K562 (cell line): Measurements from ENCODE around the gene TMEM123. TPM values are rescaled to one million over a fixed set of nuclear protein-coding genes. Genes with fewer than 3 reads are reported as not detected.

Source experiments
- ATAC-seq: fragments of 200-7000 bp; cut with Tn5 transposase; 3 replicates; pipeline ENCODE4 v1.9.1; 2020; ENCODE audit warnings: moderate library complexity
- BruUV-seq: library from RNA; stranded (reverse); fragments of 400-500 nt; replicated peaks from 2 replicates; lab custom pipeline; 2021; lab: Mats Ljungman, UMichigan
- CTCF ChIA-PET: fragments of 300-600 bp; formaldehyde crosslinking; extraction: SDS; loops from one replicate; lab custom pipeline; 2021; ENCODE audit warnings: low intra/inter-chr PET ratio; lab: Yijun Ruan, JAX
- POLR2A ChIA-PET: fragments of 300-600, 350-650 bp; sonication (Branson Sonifier 250); formaldehyde crosslinking; extraction: SDS; loops from one replicate; lab custom pipeline; 2021; ENCODE audit warnings: antibody characterized with exemption, inconsistent platforms; lab: Yijun Ruan, JAX
- DNase-seq, 4 experiments: peaks; one replicate each; pipeline versions ENCODE4 v3.0.0 to v3.0.0-alpha.2; 2011 to 2018; ENCODE audit warnings: low spot score in 3 of 4, mixed read lengths in 3 of 4; ENCODE audit errors: extremely low read depth in 1 of 4
- FAIRE-seq: peaks from 2 replicates; lab custom pipeline; 2011; peaks lifted over from hg19 to GRCh38; lab: Jason Lieb, UNC
- H2AFZ ChIP-seq: 2 replicates; pipeline ENCODE4 v1.6.0; 2011; ENCODE audit warnings: low read depth, low read length, control low read depth, inconsistent platforms
- H3K27ac ChIP-seq: fragments of 200-600 bp; 3 replicates; pipeline ENCODE4 v1.8.0; 2011; ENCODE audit warnings: low read depth, mild to moderate bottlenecking, control low read depth, inconsistent platforms, low read length, moderate library complexity, mixed read lengths; ENCODE audit errors: extremely low read depth
- H3K27me3 ChIP-seq, 2 experiments: fragments of 300-600 bp in 1 of 2; 2 replicates in 1 of 2; 3 replicates in 1 of 2; pipeline versions ENCODE4 v1.6.0 to v1.8.0; 2011; ENCODE audit warnings: inconsistent platforms in 2 of 2, low read length in 2 of 2, mild to moderate bottlenecking in 1 of 2, mixed read lengths in 1 of 2, moderate library complexity in 1 of 2; ENCODE audit not compliant: control insufficient read depth in 2 of 2, insufficient read depth in 2 of 2
- H3K36me3 ChIP-seq: fragments of 300-600 bp; 3 replicates; pipeline ENCODE4 v1.8.0; 2011; ENCODE audit warnings: mild to moderate bottlenecking, low read length, inconsistent platforms; ENCODE audit not compliant: control insufficient read depth, insufficient read depth
- H3K4me1 ChIP-seq, 2 experiments: fragments of 200-600 bp in 1 of 2; replicated peaks in 1 of 2; 2 replicates in 1 of 2; 3 replicates in 1 of 2; pipeline versions ENCODE4 v1.5.1 to v1.8.0; 2011; ENCODE audit warnings: inconsistent platforms in 2 of 2, low read length in 2 of 2, mild to moderate bottlenecking in 1 of 2, mixed read lengths in 1 of 2, moderate library complexity in 1 of 2; ENCODE audit not compliant: control insufficient read depth in 2 of 2, insufficient read depth in 2 of 2
- H3K4me2 ChIP-seq: 2 replicates; pipeline ENCODE4 v1.6.1; 2011; ENCODE audit warnings: low read length, control low read depth, inconsistent platforms, mixed read lengths; ENCODE audit not compliant: insufficient read depth
- H3K4me3 ChIP-seq: fragments of 200-600 bp; sonication (generic), shearing (Covaris generic); 2 replicates; pipeline ENCODE4 v1.5.1; 2016; ENCODE audit warnings: control low read depth, inconsistent platforms
- H3K79me2 ChIP-seq: fragments of 200-600 bp; 3 replicates; pipeline ENCODE4 v1.8.0; 2011; ENCODE audit warnings: low read length, inconsistent platforms; ENCODE audit not compliant: control insufficient read depth, insufficient read depth
- H3K9ac ChIP-seq, 2 experiments: 2 replicates each; pipeline versions ENCODE4 v1.6.0 to v1.6.1; 2011; ENCODE audit warnings: low read depth in 2 of 2, low read length in 2 of 2, control low read depth in 1 of 2, inconsistent platforms in 1 of 2, mild to moderate bottlenecking in 1 of 2, mixed read lengths in 1 of 2; ENCODE audit not compliant: insufficient read depth in 1 of 2
- H3K9me1 ChIP-seq: one replicate; pipeline ENCODE4 v1.6.0; 2011; ENCODE audit warnings: inconsistent platforms, mild to moderate bottlenecking, low read length, moderate library complexity; ENCODE audit not compliant: control insufficient read depth, insufficient read depth
- H3K9me3 ChIP-seq: replicated peaks from 2 replicates; pipeline ENCODE4 v1.5.1; 2011; ENCODE audit warnings: low read depth, low read length, inconsistent platforms; ENCODE audit not compliant: control insufficient read depth, insufficient read depth
- H4K20me1 ChIP-seq: replicated peaks from 2 replicates; pipeline ENCODE4 v1.6.1; 2011; ENCODE audit warnings: low read length, inconsistent platforms, mixed read lengths; ENCODE audit not compliant: control insufficient read depth, insufficient read depth
- DPF2 ChIP-seq: fragments of 450-650 bp; IDR thresholded peaks from 2 replicates; pipeline ENCODE4 v1.6.1; 2016
- ELF1 ChIP-seq: fragments of 200-800 bp; sonication (Bioruptor generic); IDR thresholded peaks from 2 replicates; pipeline ENCODE4 v1.6.1; 2016; ENCODE audit warnings: missing genetic modification characterization, missing compliant biosample characterization
- FOXK2 ChIP-seq, 2 experiments: fragments of 450-650 bp; IDR thresholded peaks in 1 of 2; conservative IDR thresholded peaks in 1 of 2; 2 replicates each; pipeline ENCODE4 v1.6.1; 2016; ENCODE audit warnings: low read depth in 2 of 2, mild to moderate bottlenecking in 1 of 2
- KLF10 ChIP-seq: fragments of 250-450 bp; sonication (Bioruptor Pico); IDR thresholded peaks from 2 replicates; pipeline ENCODE4 v1.6.1; 2021; ENCODE audit warnings: matching md5 sums
- SMARCA4 ChIP-seq: fragments of 450-650 bp; IDR thresholded peaks from 2 replicates; pipeline ENCODE4 v1.6.1; 2016
- SMARCE1 ChIP-seq: fragments of 450-650 bp; IDR thresholded peaks from 2 replicates; pipeline ENCODE4 v1.7.1; 2016; ENCODE audit warnings: mild to moderate bottlenecking
- SP1 ChIP-seq: sonication (generic); formaldehyde crosslinking; IDR thresholded peaks from 2 replicates; pipeline ENCODE4 v1.8.1; 2022; ENCODE audit warnings: mild to moderate bottlenecking, missing genetic modification reagents
- ZBED1 ChIP-seq: IDR thresholded peaks from 2 replicates; pipeline ENCODE4 v1.6.1; 2014
- ZFPM2 ChIP-seq: fragments of 250-450 bp; sonication (Bioruptor Pico); IDR thresholded peaks from 2 replicates; pipeline ENCODE4 v1.5.1; 2022; ENCODE audit warnings: mild to moderate bottlenecking
- ZKSCAN8 ChIP-seq: fragments of 200-800 bp; sonication (Bioruptor generic); IDR thresholded peaks from 2 replicates; pipeline ENCODE4 v1.6.1; 2016; ENCODE audit warnings: missing genetic modification characterization, missing compliant biosample characterization
- ZNF431 ChIP-seq: sonication (generic); formaldehyde crosslinking; IDR thresholded peaks from 2 replicates; pipeline ENCODE4 v1.8.0; 2022; ENCODE audit warnings: mild to moderate bottlenecking, missing genetic modification reagents
- WGBS: fragments of 100-300 bp; shearing (Covaris generic); methylation state at CpG from one replicate; pipeline ENCODE4 v1.1.6; 2016; ENCODE audit warnings: low coverage, mixed read lengths; ENCODE audit not compliant: insufficient coverage; ENCODE audit errors: missing lambda C conversion rate; 5-methylcytosine and 5-hydroxymethylcytosine counted together
- in situ Hi-C: fragments of 300-500 bp; cut with MboI; formaldehyde crosslinking; loops from 4 replicates; pipeline ENCODE4 v1.15.0; 2018; ENCODE audit warnings: inconsistent platforms, mixed read lengths
- intact Hi-C: fragments of 100-400 bp; cut with micrococcal nuclease; formaldehyde crosslinking; loops from 2 replicates; pipeline ENCODE4 v1.14.2; 2022
- polyA plus RNA-seq, 8 experiments: library from polyadenylated mRNA; depleted of rRNA in 4 of 8; stranded (reverse) in 5 of 8; unstranded in 3 of 8; fragments of >200 nt; fragmentation: Nextera tagmentation in 2 of 8; fragmentation: Illumina TruSeq in 1 of 8; extraction: Ambion mirVana in 2 of 8; extraction: Trizol in 1 of 8; gene quantifications; 2 replicates each; pipeline versions ENCODE4 v1.2.1 to v1.2.3, GENCODE V29; 2011 to 2014; ENCODE audit warnings: inconsistent platforms in 1 of 8, missing spikeins in 1 of 8
- total RNA-seq, 7 experiments: library from RNA; depleted of rRNA in 6 of 7; stranded (reverse); fragments of >200 nt in 6 of 7; fragmentation: Illumina TruSeq in 2 of 7; extraction: Trizol in 2 of 7; gene quantifications; 2 replicates each; pipeline versions ENCODE4 v1.2.1 to v1.2.3, GENCODE V29; 2011 to 2021; ENCODE audit warnings: low replicate concordance in 1 of 7
- TF ChIP-seq, protein P1 (sequence below): fragments of 450-650 bp; IDR thresholded peaks from 2 replicates; pipeline ENCODE4 v1.6.1; 2018; ENCODE audit warnings: mild to moderate bottlenecking, low read depth; ENCODE audit not compliant: partially characterized antibody
- TF ChIP-seq, protein P2 (sequence below): fragments of 200-400 bp; formaldehyde crosslinking; IDR thresholded peaks from 2 replicates; pipeline ENCODE4 v1.6.1; 2017; ENCODE audit warnings: mild to moderate bottlenecking, low read depth, low read length, moderate library complexity
- TF ChIP-seq, protein P3 (sequence below): fragments of 250-450 bp; sonication (Bioruptor Pico); IDR thresholded peaks from 2 replicates; pipeline ENCODE4 v1.8.0; 2021; ENCODE audit warnings: borderline replicate concordance, mild to moderate bottlenecking, moderate library complexity; ENCODE audit not compliant: poor library complexity, severe bottlenecking
- TF ChIP-seq, protein P4 (sequence below): fragments of 450-650 bp; formaldehyde crosslinking; IDR thresholded peaks from 2 replicates; pipeline ENCODE4 v1.4.0; 2022; ENCODE audit warnings: missing genetic modification characterization

The TMEM123 gene
- total and polyA plus RNA-seq, 9 of the 15 experiments (the other 6 are each of a cell fraction or from before 2014, with no cell fraction given) = 19.8 to 344 (median 82.4) TPM

DNA sequence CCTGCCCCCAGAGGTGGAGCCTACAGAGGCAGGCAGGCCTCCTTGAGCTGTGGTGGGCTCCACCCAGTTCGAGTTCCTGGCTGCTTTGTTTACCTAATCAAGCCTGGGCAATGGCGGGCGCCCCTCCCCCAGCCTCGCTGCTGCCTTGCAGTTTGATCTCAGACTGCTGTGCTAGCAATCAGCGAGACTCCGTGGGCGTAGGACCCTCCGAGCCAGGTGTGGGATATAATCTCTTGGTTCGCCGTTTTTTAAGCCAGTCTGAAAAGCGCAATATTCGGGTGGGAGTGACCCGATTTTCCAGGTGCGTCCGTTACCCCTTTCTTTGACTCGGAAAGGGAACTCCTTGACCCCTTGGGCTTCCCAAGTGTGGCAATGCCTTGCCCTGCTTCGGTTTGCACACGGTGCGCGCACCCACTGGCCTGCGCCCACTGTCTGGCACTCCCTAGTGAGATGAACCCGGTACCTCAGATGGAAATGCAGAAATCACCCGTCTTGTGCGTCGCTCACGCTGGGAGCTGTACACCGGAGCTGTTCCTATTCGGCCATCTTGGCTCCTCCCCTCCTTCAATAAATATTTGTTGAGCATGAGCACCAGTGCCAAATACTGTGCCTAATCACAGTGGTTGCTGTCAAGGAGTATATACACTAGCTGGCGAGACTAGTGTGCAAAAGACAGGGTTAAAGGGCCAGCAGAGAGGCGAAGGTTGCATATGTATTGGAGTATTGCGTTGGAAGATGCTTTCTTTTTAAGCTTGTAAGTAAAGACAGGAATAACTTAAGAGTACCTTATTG is 77.7 kb downstream of the TMEM123 start (continued):
- TF ChIP-seq SMARCA4 = peak; percentile 23; the same call in 1 of the 2 replicates
- peak; percentile 40; the same call in 1 of the 2 replicates for TF ChIP-seq SMARCE1
- peak; percentile 79 to 86 for TF ChIP-seq FOXK2 (conservative IDR thresholded peaks at IDR 0.05 in 1 of 2, IDR thresholded peaks at IDR 0.05 in 1 of 2; ENCODE audit: low read depth in 2 of 2)
- peak; percentile 63; the same call in 1 of the 2 replicates for TF ChIP-seq DPF2

DNA sequence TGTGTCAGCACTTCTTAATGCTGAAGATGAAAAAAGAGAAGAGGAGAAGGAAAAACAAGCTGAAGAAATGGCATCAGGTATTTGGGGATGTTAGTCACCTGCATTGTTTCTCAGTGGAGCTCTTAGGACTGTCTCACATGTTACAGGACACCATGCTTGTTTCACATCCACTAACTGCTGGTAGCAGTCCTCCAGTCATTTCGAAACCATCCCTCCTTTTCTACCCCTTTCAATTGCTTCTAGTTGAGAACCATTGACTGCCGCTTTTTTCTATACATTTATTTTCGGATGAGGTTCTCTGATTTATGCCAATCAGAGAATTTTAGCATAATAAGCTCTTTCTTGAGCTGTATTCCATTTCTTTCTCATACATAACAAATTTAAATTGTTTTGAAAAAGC is 84.1 kb downstream of the TMEM123 start:
- Histone ChIP-seq H3K79me2 (no peaks in the 10 kb centered on the region), H3K27me3 (no peaks in the 10 kb centered on the region), H4K20me1 (no peaks in the 10 kb centered on the region), H3K36me3 (peaks cover 47% of the 10 kb centered on the region), H3K4me1 (no peaks in the 10 kb centered on the region), H3K9me3 (no peaks in the 10 kb centered on the region), H3K9me1 (no peaks in the 10 kb centered on the region), H3K9ac (no peak overlapping the region), H3K4me3 (no peak overlapping the region), H3K4me2 (no peak overlapping the region), H2AFZ (no peak overlapping the region), H3K27ac (no peak overlapping the region)
- intact Hi-C loops = no loop called here
- POLR2A ChIA-PET = interaction anchor here (0.7 to 1.4 kb wide), 2 partner anchors 18 to 52 kb away, joined by 3 to 5 read pairs; no protein-coding TSS in a partner anchor
- BruUV-seq = no TSS peak
- DNase-seq (no peak), FAIRE-seq (no peak), ATAC-seq (no peak)
- CTCF ChIA-PET = interaction anchor here (1.9 kb wide), 1 partner anchor 126 kb away, joined by 19 read pairs; no protein-coding TSS in a partner anchor
- in situ Hi-C loops = no loop called here
- WGBS = 93% methylated on average over 3 of the region's 3 CpGs
- TF ChIP-seq ELF1 (tag) = no peak
- TF ChIP-seq ZFPM2 (CRISPR knock-in tag) = no peak
- TF ChIP-seq ZKSCAN8 (CRISPR knock-in tag) = no peak
- TF ChIP-seq SP1 (CRISPR knock-in tag) = no peak
- TF ChIP-seq, protein P1, sequence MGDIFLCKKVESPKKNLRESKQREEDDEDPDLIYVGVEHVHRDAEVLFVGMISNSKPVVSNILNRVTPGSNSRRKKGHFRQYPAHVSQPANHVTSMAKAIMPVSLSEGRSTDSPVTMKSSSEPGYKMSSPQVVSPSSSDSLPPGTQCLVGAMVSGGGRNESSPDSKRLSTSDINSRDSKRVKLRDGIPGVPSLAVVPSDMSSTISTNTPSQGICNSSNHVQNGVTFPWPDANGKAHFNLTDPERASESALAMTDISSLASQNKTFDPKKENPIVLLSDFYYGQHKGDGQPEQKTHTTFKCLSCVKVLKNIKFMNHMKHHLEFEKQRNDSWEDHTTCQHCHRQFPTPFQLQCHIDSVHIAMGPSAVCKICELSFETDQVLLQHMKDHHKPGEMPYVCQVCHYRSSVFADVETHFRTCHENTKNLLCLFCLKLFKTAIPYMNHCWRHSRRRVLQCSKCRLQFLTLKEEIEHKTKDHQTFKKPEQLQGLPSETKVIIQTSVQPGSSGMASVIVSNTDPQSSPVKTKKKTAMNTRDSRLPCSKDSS = no peak
- TF ChIP-seq, protein P2, sequence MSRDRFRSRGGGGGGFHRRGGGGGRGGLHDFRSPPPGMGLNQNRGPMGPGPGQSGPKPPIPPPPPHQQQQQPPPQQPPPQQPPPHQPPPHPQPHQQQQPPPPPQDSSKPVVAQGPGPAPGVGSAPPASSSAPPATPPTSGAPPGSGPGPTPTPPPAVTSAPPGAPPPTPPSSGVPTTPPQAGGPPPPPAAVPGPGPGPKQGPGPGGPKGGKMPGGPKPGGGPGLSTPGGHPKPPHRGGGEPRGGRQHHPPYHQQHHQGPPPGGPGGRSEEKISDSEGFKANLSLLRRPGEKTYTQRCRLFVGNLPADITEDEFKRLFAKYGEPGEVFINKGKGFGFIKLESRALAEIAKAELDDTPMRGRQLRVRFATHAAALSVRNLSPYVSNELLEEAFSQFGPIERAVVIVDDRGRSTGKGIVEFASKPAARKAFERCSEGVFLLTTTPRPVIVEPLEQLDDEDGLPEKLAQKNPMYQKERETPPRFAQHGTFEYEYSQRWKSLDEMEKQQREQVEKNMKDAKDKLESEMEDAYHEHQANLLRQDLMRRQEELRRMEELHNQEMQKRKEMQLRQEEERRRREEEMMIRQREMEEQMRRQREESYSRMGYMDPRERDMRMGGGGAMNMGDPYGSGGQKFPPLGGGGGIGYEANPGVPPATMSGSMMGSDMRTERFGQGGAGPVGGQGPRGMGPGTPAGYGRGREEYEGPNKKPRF = no peak
- TF ChIP-seq, protein P3, sequence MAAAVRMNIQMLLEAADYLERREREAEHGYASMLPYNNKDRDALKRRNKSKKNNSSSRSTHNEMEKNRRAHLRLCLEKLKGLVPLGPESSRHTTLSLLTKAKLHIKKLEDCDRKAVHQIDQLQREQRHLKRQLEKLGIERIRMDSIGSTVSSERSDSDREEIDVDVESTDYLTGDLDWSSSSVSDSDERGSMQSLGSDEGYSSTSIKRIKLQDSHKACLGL (CRISPR knock-in tag) = no peak
- TF ChIP-seq KLF10 (CRISPR knock-in tag) = no peak
- no peak for TF ChIP-seq ZBED1
- TF ChIP-seq, protein P4, sequence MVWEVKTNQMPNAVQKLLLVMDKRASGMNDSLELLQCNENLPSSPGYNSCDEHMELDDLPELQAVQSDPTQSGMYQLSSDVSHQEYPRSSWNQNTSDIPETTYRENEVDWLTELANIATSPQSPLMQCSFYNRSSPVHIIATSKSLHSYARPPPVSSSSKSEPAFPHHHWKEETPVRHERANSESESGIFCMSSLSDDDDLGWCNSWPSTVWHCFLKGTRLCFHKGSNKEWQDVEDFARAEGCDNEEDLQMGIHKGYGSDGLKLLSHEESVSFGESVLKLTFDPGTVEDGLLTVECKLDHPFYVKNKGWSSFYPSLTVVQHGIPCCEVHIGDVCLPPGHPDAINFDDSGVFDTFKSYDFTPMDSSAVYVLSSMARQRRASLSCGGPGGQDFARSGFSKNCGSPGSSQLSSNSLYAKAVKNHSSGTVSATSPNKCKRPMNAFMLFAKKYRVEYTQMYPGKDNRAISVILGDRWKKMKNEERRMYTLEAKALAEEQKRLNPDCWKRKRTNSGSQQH = no peak
- no peak for TF ChIP-seq ZNF431
